MCF 10A (cell line): ENCODE results near the gene MDN1. TPM values are rescaled to one million over a fixed set of nuclear protein-coding genes. Genes with fewer than 3 reads are reported as not detected.

Source experiments
- BruUV-seq: library from RNA; stranded (reverse); fragments of 400-500 nt; replicated peaks from 2 replicates; lab custom pipeline; 2021; lab: Mats Ljungman, UMichigan
- CTCF ChIA-PET: fragments of 300-600 bp; sonication (Branson Sonifier 250); formaldehyde crosslinking; extraction: SDS; loops from one replicate; lab custom pipeline; 2021; ENCODE audit warnings: antibody characterized with exemption, inconsistent platforms; lab: Yijun Ruan, JAX
- POLR2A ChIA-PET: fragments of 300-600, 350-650 bp; sonication (Branson Sonifier 250); formaldehyde crosslinking; extraction: SDS; loops from one replicate; lab custom pipeline; 2020; ENCODE audit warnings: antibody characterized with exemption, inconsistent platforms; lab: Yijun Ruan, JAX
- DNase-seq: peaks from one replicate; pipeline ENCODE4 v3.0.0-alpha.2; 2018; ENCODE audit not compliant: unreplicated experiment
- H3K27ac Mint-ChIP-seq: one replicate; pipeline ENCODE4 v1.8.0; 2022; ENCODE audit warnings: mild to moderate bottlenecking, low read depth, mixed read lengths; ENCODE audit not compliant: unreplicated experiment
- H3K27me3 Mint-ChIP-seq: one replicate; pipeline ENCODE4 v1.8.0; 2022; ENCODE audit warnings: mixed read lengths; ENCODE audit not compliant: insufficient read depth, unreplicated experiment
- H3K36me3 Mint-ChIP-seq: one replicate; pipeline ENCODE4 v1.8.0; 2022; ENCODE audit warnings: mild to moderate bottlenecking, moderate library complexity, mixed read lengths; ENCODE audit not compliant: insufficient read depth, unreplicated experiment
- H3K4me1 Mint-ChIP-seq: one replicate; pipeline ENCODE4 v1.8.0; 2022; ENCODE audit warnings: mixed read lengths; ENCODE audit not compliant: insufficient read depth, unreplicated experiment
- H3K4me3 Mint-ChIP-seq: one replicate; pipeline ENCODE4 v1.8.0; 2022; ENCODE audit warnings: mild to moderate bottlenecking, moderate library complexity, mixed read lengths; ENCODE audit not compliant: unreplicated experiment
- H3K9me3 Mint-ChIP-seq: one replicate; pipeline ENCODE4 v1.8.0; 2022; ENCODE audit warnings: mixed read lengths; ENCODE audit not compliant: unreplicated experiment
- CTCF ChIP-seq: fragments of 200-600 bp; IDR thresholded peaks from one replicate; pipeline ENCODE4 v1.8.0; 2022; ENCODE audit warnings: antibody characterized with exemption, mild to moderate bottlenecking; ENCODE audit not compliant: unreplicated experiment
- intact Hi-C: fragments of 100-400 bp; cut with micrococcal nuclease; formaldehyde crosslinking; loops from 2 replicates; pipeline ENCODE4 v1.14.1; 2022
- total RNA-seq: library from RNA; stranded (reverse); gene quantifications from 2 replicates; pipeline ENCODE4 v1.2.3, GENCODE V29; 2022

The MDN1 gene
- total RNA-seq, 1 experiment from 2014 or later = 39.2 TPM

GRCh38 chr6:89693207-89693606 lies 126.4 kb downstream of the MDN1 start:
- Mint-ChIP-seq H3K4me1 (no peaks in the 10 kb centered on the region), H3K4me3 (no peak overlapping the region), H3K9me3 (no peaks in the 10 kb centered on the region), H3K36me3 (peaks cover 72% of the 10 kb centered on the region), H3K27me3 (no peaks in the 10 kb centered on the region), H3K27ac (no peak overlapping the region)
- CTCF ChIA-PET = no interaction called here
- no peak for TF ChIP-seq CTCF
- no peak for DNase-seq
- no TSS peak for BruUV-seq
- intact Hi-C loops = no loop called here
- POLR2A ChIA-PET = no interaction called here

GRCh38 chr6:89692256-89692655 lies 127.3 kb downstream of the MDN1 start:
- POLR2A ChIA-PET = no interaction called here
- DNase-seq = no peak
- H3K4me3 Mint-ChIP-seq = no peak overlapping the region
- intact Hi-C loops = no loop called here
- H3K36me3 Mint-ChIP-seq = peaks cover 73% of the 10 kb centered on the region
- no TSS peak for BruUV-seq
- no peaks in the 10 kb centered on the region for H3K27me3 Mint-ChIP-seq
- no peak for TF ChIP-seq CTCF
- H3K27ac Mint-ChIP-seq = no peak overlapping the region
- H3K4me1 Mint-ChIP-seq = no peaks in the 10 kb centered on the region
- no peaks in the 10 kb centered on the region for H3K9me3 Mint-ChIP-seq
- CTCF ChIA-PET = interaction anchor here (0.6 to 0.9 kb wide), 2 partner anchors 16 to 53 kb away, joined by 3 read pairs; no protein-coding TSS in a partner anchor

GRCh38 chr6:89690944-89691324 lies 128.7 kb downstream of the MDN1 start:
- H3K27me3 Mint-ChIP-seq = no peaks in the 10 kb centered on the region
- ChIA-PET CTCF (no interaction called here), POLR2A (no interaction called here)
- no peak overlapping the region for H3K27ac Mint-ChIP-seq
- H3K4me1 Mint-ChIP-seq = no peaks in the 10 kb centered on the region
- no peak overlapping the region for H3K4me3 Mint-ChIP-seq
- intact Hi-C loops = no loop called here
- no peak for TF ChIP-seq CTCF
- no peaks in the 10 kb centered on the region for H3K9me3 Mint-ChIP-seq
- H3K36me3 Mint-ChIP-seq = peaks cover 73% of the 10 kb centered on the region
- no TSS peak for BruUV-seq
- no peak for DNase-seq

- no peaks in the 10 kb centered on the region for H3K9me3 Mint-ChIP-seq
- no TSS peak for BruUV-seq
- no peaks in the 10 kb centered on the region for H3K4me1 Mint-ChIP-seq
- TF ChIP-seq CTCF = no peak
- POLR2A ChIA-PET = interaction anchor here (0.7 kb wide), 1 partner anchor 19 kb away, joined by 3 read pairs; no protein-coding TSS in a partner anchor
- CTCF ChIA-PET = interaction anchor here (0.6 kb wide), 1 partner anchor 827 kb away, joined by 3 read pairs; no protein-coding TSS in a partner anchor
- H3K36me3 Mint-ChIP-seq = peaks cover 74% of the 10 kb centered on the region
- no peak overlapping the region for H3K4me3 Mint-ChIP-seq
- H3K27ac Mint-ChIP-seq = no peak overlapping the region
- DNase-seq = no peak
- intact Hi-C loops = no loop called here
- no peaks in the 10 kb centered on the region for H3K27me3 Mint-ChIP-seq
These were observed 129.9 kb downstream of the MDN1 start for GRCh38 chr6:89689732-89690131.
